ENCODE data around the gene CC2D1B.

Gene CC2D1B

GRCh38 chr1:52403566-52404115, 37.6 kb upstream of the CC2D1B start:
- TF ChIP-seq ZFX (IDR thresholded peaks at IDR 0.05; ENCODE audit: borderline replicate concordance) (no peak), CTCF (IDR thresholded peaks at IDR 0.05) (no peak)
- H3K27ac ChIP-seq = peak overlapping the region; percentile 86

- TF ChIP-seq CTCF (IDR thresholded peaks at IDR 0.05) = no peak
- TF ChIP-seq ZFX (IDR thresholded peaks at IDR 0.05; ENCODE audit: borderline replicate concordance) = no peak
- H3K27ac ChIP-seq = peak overlapping the region; percentile 86
Observed at GRCh38 chr1:52402860-52403240, 36.8 kb upstream of the CC2D1B start.

GRCh38 chr1:52400131-52400530, 34.1 kb upstream of the CC2D1B start:
- no peak overlapping the region for H3K27ac ChIP-seq
- no peak for TF ChIP-seq CTCF (IDR thresholded peaks at IDR 0.05)
- TF ChIP-seq ZFX (IDR thresholded peaks at IDR 0.05; ENCODE audit: borderline replicate concordance) = no peak

- H3K27ac ChIP-seq = no peak overlapping the region
- TF ChIP-seq ZFX (IDR thresholded peaks at IDR 0.05; ENCODE audit: borderline replicate concordance) (no peak), CTCF (IDR thresholded peaks at IDR 0.05) (no peak)
Observed at GRCh38 chr1:52399629-52400028, 33.6 kb upstream of the CC2D1B start.

GRCh38 chr1:52393174-52393573, 27.2 kb upstream of the CC2D1B start:
- no peak overlapping the region for H3K27ac ChIP-seq
- TF ChIP-seq ZFX (IDR thresholded peaks at IDR 0.05; ENCODE audit: borderline replicate concordance) = no peak
- no peak for TF ChIP-seq CTCF (IDR thresholded peaks at IDR 0.05)

- H3K27ac ChIP-seq = no peak overlapping the region
- TF ChIP-seq CTCF (IDR thresholded peaks at IDR 0.05) (no peak), ZFX (IDR thresholded peaks at IDR 0.05; ENCODE audit: borderline replicate concordance) (no peak)
Observed at GRCh38 chr1:52386458-52386857, 20.5 kb upstream of the CC2D1B start.

- H3K27ac ChIP-seq = no peak overlapping the region
- TF ChIP-seq CTCF (IDR thresholded peaks at IDR 0.05) (no peak), ZFX (IDR thresholded peaks at IDR 0.05; ENCODE audit: borderline replicate concordance) (no peak)
Observed at GRCh38 chr1:52385376-52385775, 19.4 kb upstream of the CC2D1B start.

- H3K27ac ChIP-seq = 0 out of 2 replicates have a peak overlapping the region, but pooled peaks have one; percentile 9
Observed at GRCh38 chr1:52369851-52370250, 3.8 kb upstream of the CC2D1B start.
